ENCODE measurements around the gene CNTNAP1.

- TF ChIP-seq POLR2A (IDR thresholded peaks at IDR 0.05; ENCODE audit: low read depth, low read length) (no peak), POLR2AphosphoS5 (IDR thresholded peaks at IDR 0.05; ENCODE audit: low read depth, low read length) (no peak), TAF1 (IDR thresholded peaks at IDR 0.05; ENCODE audit: low read depth, low read length) (no peak), POU2F2 (IDR thresholded peaks at IDR 0.05; ENCODE audit: low read depth, low read length) (no peak)
These were observed 42.8 kb downstream of the CNTNAP1 start for GRCh38 chr17:42725143-42725542.

Data from GM12891 (cell line).